22Rv1 (cell line): ENCODE data around the gene GPRIN2.

Source experiments
- H3K27ac ChIP-seq: fragments of 450-650 bp; 2 replicates; pipeline ENCODE4 v1.5.1; 2017
- CTCF ChIP-seq: fragments of 450-650 bp; IDR thresholded peaks from 2 replicates; pipeline ENCODE4 v1.5.1; 2017; ENCODE audit warnings: mild to moderate bottlenecking
- ZFX ChIP-seq: fragments of 450-650 bp; IDR thresholded peaks from 2 replicates; pipeline ENCODE4 v1.6.1; 2017; ENCODE audit warnings: antibody characterized with exemption, borderline replicate concordance

The GPRIN2 gene

GRCh38 chr10:46542567-46543465, 13.6 kb downstream of the GPRIN2 start:
- H3K27ac ChIP-seq, result no peak overlapping the region
- TF ChIP-seq CTCF, result no peak
- no peak for TF ChIP-seq ZFX

GRCh38 chr10:46541735-46542566, 14.5 kb downstream of the GPRIN2 start:
- no peak for TF ChIP-seq CTCF
- no peak overlapping the region for H3K27ac ChIP-seq

- TF ChIP-seq CTCF (peak; percentile 46), ZFX (no peak)
- H3K27ac ChIP-seq, result no peak overlapping the region
Observed at GRCh38 chr10:46541017-46541661, 15.3 kb downstream of the GPRIN2 start.

GRCh38 chr10:46540412-46541016, 15.9 kb downstream of the GPRIN2 start:
- no peak for TF ChIP-seq CTCF
- no peak for TF ChIP-seq ZFX
- H3K27ac ChIP-seq, result no peak overlapping the region

- H3K27ac ChIP-seq, result no peak overlapping the region
- TF ChIP-seq ZFX, result no peak
- TF ChIP-seq CTCF, result no peak
Observed at GRCh38 chr10:46539596-46540411, 16.7 kb downstream of the GPRIN2 start.

GRCh38 chr10:46538717-46539426, 17.6 kb downstream of the GPRIN2 start:
- no peak overlapping the region for H3K27ac ChIP-seq
- TF ChIP-seq CTCF (no peak), ZFX (no peak)
